ENCODE data around the gene TSPAN9. TPM values are rescaled to one million over a fixed set of nuclear protein-coding genes. Genes with fewer than 3 reads are reported as not detected.

TSPAN9 gene
- total RNA-seq, 3 donors from 2014 or later: 16.8 to 44.9 (median 36.9) TPM

GRCh38 chr12:3201339-3202051, 124.3 kb downstream of the TSPAN9 start:
- no peak for DNase-seq (ENCODE audit: low spot score in 2 of 2)
- no peak overlapping the region for H3K4me3 ChIP-seq
- no peaks in the 10 kb centered on the region for H3K9me3 ChIP-seq
- H3K27ac ChIP-seq: no peak overlapping the region
- H3K27me3 ChIP-seq: no peaks in the 10 kb centered on the region
- TF ChIP-seq POLR2A (IDR thresholded peaks at IDR 0.05) (no peak), CTCF (IDR thresholded peaks at IDR 0.05) (no peak), POLR2AphosphoS5 (IDR thresholded peaks at IDR 0.05) (no peak)
- intact Hi-C loops (cut with DNase I; ENCODE audit: low total_unique reads): no loop called here
- H3K4me1 ChIP-seq: peaks cover 8 to 10% of the 10 kb centered on the region in 2 donors
- H3K36me3 ChIP-seq: no peaks in the 10 kb centered on the region

GRCh38 chr12:3202096-3202495, 124.9 kb downstream of the TSPAN9 start:
- no peak for TF ChIP-seq POLR2AphosphoS5 (IDR thresholded peaks at IDR 0.05)
- no peak for TF ChIP-seq POLR2A (IDR thresholded peaks at IDR 0.05)
- no peak for TF ChIP-seq CTCF (IDR thresholded peaks at IDR 0.05)
- Histone ChIP-seq H3K9me3 (no peaks in the 10 kb centered on the region), H3K4me3 (no peak overlapping the region), H3K27ac (no peak overlapping the region), H3K36me3 (no peaks in the 10 kb centered on the region), H3K27me3 (no peaks in the 10 kb centered on the region), H3K4me1 (peaks cover 8 to 10% of the 10 kb centered on the region in 2 donors)
- no peak for DNase-seq (ENCODE audit: low spot score in 2 of 2)
- intact Hi-C loops (cut with DNase I; ENCODE audit: low total_unique reads): no loop called here

- H3K27me3 ChIP-seq: no peaks in the 10 kb centered on the region
- DNase-seq (ENCODE audit: low spot score in 2 of 2): peak in 1 of 2 donors; percentile 72
- peaks cover 8 to 10% of the 10 kb centered on the region in 2 donors for H3K4me1 ChIP-seq
- no peak overlapping the region for H3K4me3 ChIP-seq
- H3K9me3 ChIP-seq: no peaks in the 10 kb centered on the region
- H3K36me3 ChIP-seq: no peaks in the 10 kb centered on the region
- intact Hi-C loops (cut with DNase I; ENCODE audit: low total_unique reads): no loop called here
- TF ChIP-seq POLR2A (IDR thresholded peaks at IDR 0.05) (no peak), CTCF (IDR thresholded peaks at IDR 0.05) (peak; percentile 94 to 96 (median 94))
- no peak overlapping the region for H3K27ac ChIP-seq
Measured at GRCh38 chr12:3202734-3203446, 125.7 kb downstream of the TSPAN9 start.

GRCh38 chr12:3203713-3204112, 126.5 kb downstream of the TSPAN9 start:
- Histone ChIP-seq H3K4me1 (peaks cover 8 to 10% of the 10 kb centered on the region in 2 donors), H3K27ac (no peak overlapping the region), H3K27me3 (no peaks in the 10 kb centered on the region), H3K9me3 (no peaks in the 10 kb centered on the region), H3K36me3 (no peaks in the 10 kb centered on the region), H3K4me3 (no peak overlapping the region)
- no peak for TF ChIP-seq POLR2AphosphoS5 (IDR thresholded peaks at IDR 0.05)
- no peak for TF ChIP-seq POLR2A (IDR thresholded peaks at IDR 0.05)
- no peak for TF ChIP-seq CTCF (IDR thresholded peaks at IDR 0.05)
- intact Hi-C loops (cut with DNase I; ENCODE audit: low total_unique reads): no loop called here
- no peak for DNase-seq (ENCODE audit: low spot score in 2 of 2)

GRCh38 chr12:3204143-3204542, 127.0 kb downstream of the TSPAN9 start:
- Histone ChIP-seq H3K36me3 (no peaks in the 10 kb centered on the region), H3K27me3 (no peaks in the 10 kb centered on the region), H3K27ac (no peak overlapping the region), H3K4me3 (no peak overlapping the region), H3K9me3 (no peaks in the 10 kb centered on the region), H3K4me1 (peaks cover 8 to 10% of the 10 kb centered on the region in 2 donors)
- DNase-seq (ENCODE audit: low spot score in 2 of 2): no peak
- intact Hi-C loops (cut with DNase I; ENCODE audit: low total_unique reads): no loop called here
- TF ChIP-seq POLR2A (IDR thresholded peaks at IDR 0.05) (no peak), CTCF (IDR thresholded peaks at IDR 0.05) (no peak), POLR2AphosphoS5 (IDR thresholded peaks at IDR 0.05) (no peak)
